ENCODE data around the gene GLRA1.
"Not testable (repeated sequence)": the region's sequence is repeated elsewhere in the genome, so short reads cannot be mapped to it uniquely, and the experiment has no call there.

Gene GLRA1

DNA sequence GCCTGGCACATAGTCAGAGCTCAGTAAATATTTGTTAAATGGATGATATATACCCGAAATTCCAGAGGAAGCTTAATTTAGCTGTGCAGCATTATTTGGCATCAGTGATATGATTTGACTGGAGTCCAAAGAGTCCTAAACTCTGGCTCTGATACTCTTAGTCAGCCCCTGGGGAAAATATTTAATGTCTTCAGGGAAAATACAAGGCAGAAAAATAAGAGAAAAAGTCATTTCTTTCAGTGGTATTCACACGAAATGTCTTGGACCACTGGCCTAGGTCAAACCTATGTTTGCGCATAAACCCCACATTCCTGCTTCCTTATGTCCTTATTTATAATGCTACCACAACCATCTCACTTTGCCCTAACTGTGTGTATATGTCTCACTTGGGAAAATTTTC lies 23.8 kb downstream of the GLRA1 start:
- no peak overlapping the region for H3K4me3 ChIP-seq (ENCODE audit: low read depth, low read length)
- no peak for DNase-seq (ENCODE audit: low read depth)
- TF ChIP-seq, protein P1, sequence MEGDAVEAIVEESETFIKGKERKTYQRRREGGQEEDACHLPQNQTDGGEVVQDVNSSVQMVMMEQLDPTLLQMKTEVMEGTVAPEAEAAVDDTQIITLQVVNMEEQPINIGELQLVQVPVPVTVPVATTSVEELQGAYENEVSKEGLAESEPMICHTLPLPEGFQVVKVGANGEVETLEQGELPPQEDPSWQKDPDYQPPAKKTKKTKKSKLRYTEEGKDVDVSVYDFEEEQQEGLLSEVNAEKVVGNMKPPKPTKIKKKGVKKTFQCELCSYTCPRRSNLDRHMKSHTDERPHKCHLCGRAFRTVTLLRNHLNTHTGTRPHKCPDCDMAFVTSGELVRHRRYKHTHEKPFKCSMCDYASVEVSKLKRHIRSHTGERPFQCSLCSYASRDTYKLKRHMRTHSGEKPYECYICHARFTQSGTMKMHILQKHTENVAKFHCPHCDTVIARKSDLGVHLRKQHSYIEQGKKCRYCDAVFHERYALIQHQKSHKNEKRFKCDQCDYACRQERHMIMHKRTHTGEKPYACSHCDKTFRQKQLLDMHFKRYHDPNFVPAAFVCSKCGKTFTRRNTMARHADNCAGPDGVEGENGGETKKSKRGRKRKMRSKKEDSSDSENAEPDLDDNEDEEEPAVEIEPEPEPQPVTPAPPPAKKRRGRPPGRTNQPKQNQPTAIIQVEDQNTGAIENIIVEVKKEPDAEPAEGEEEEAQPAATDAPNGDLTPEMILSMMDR (IDR thresholded peaks at IDR 0.05; ENCODE audit: control insufficient read depth, extremely low read depth, insufficient read depth): no peak

- TF ChIP-seq, protein P1 (IDR thresholded peaks at IDR 0.05; ENCODE audit: control insufficient read depth, extremely low read depth, insufficient read depth): no peak
- DNase-seq (ENCODE audit: low read depth): no peak
These were observed 25.3 kb downstream of the GLRA1 start for GRCh38 chr5:151899399-151899798.

GRCh38 chr5:151897896-151898295 lies 26.8 kb downstream of the GLRA1 start:
- no peak overlapping the region for H3K4me3 ChIP-seq (ENCODE audit: low read depth, low read length)
- TF ChIP-seq, protein P1 (IDR thresholded peaks at IDR 0.05; ENCODE audit: control insufficient read depth, extremely low read depth, insufficient read depth): no peak
- DNase-seq (ENCODE audit: low read depth): no peak

More at GRCh38 chr5:151899399-151899798, 25.3 kb downstream of the GLRA1 start:
- no peak overlapping the region for H3K4me3 ChIP-seq (ENCODE audit: low read depth, low read length)

GRCh38 chr5:151897020-151897552 lies 27.6 kb downstream of the GLRA1 start:
- no peak for DNase-seq (ENCODE audit: low read depth)
- no peak overlapping the region for H3K4me3 ChIP-seq (ENCODE audit: low read depth, low read length)
- TF ChIP-seq, protein P1 (IDR thresholded peaks at IDR 0.05; ENCODE audit: control insufficient read depth, extremely low read depth, insufficient read depth): no peak

- no peak for DNase-seq (ENCODE audit: low read depth)
- TF ChIP-seq, protein P1 (IDR thresholded peaks at IDR 0.05; ENCODE audit: control insufficient read depth, extremely low read depth, insufficient read depth): no peak
These were observed 28.5 kb downstream of the GLRA1 start for GRCh38 chr5:151896031-151896691.

DNA sequence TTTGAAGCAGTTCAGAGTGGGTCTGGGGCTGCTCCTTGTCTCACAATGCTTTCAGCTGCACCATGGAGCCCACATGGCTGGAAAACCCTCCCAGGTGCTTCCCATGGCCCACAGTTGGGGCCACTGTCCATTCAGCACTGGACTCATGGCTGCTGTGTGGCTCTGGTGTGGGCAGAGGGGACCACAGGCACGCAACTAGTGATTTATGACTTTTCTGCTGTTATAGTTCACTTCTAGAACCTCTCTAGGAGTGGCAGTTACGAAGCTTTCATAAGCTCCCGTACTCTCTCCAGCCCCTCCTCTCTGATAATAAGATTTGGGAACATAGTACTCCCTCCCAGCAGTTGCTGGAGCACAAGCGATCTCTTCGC lies 29.0 kb downstream of the GLRA1 start:
- TF ChIP-seq, protein P1 (IDR thresholded peaks at IDR 0.05; ENCODE audit: control insufficient read depth, extremely low read depth, insufficient read depth): no peak
- no peak overlapping the region for H3K4me3 ChIP-seq (ENCODE audit: low read depth, low read length)
- DNase-seq (ENCODE audit: low read depth): no peak

More at GRCh38 chr5:151896031-151896691, 28.5 kb downstream of the GLRA1 start:
- no peak overlapping the region for H3K4me3 ChIP-seq (ENCODE audit: low read depth, low read length)

GRCh38 chr5:151893485-151893884 lies 31.2 kb downstream of the GLRA1 start:
- not testable (repeated sequence) for DNase-seq (ENCODE audit: low read depth); H3K4me3 ChIP-seq (ENCODE audit: low read depth, low read length)

All from LNCaP clone FGC (cell line).